Ammon's horn (tissue), 1 donor: ENCODE results near the gene FLNB.

ENCODE experiments used
- DNase-seq: peaks from one replicate; pipeline ENCODE4 v3.0.0-alpha.2; 2016; ENCODE audit warnings: low spot score

Gene FLNB

DNA sequence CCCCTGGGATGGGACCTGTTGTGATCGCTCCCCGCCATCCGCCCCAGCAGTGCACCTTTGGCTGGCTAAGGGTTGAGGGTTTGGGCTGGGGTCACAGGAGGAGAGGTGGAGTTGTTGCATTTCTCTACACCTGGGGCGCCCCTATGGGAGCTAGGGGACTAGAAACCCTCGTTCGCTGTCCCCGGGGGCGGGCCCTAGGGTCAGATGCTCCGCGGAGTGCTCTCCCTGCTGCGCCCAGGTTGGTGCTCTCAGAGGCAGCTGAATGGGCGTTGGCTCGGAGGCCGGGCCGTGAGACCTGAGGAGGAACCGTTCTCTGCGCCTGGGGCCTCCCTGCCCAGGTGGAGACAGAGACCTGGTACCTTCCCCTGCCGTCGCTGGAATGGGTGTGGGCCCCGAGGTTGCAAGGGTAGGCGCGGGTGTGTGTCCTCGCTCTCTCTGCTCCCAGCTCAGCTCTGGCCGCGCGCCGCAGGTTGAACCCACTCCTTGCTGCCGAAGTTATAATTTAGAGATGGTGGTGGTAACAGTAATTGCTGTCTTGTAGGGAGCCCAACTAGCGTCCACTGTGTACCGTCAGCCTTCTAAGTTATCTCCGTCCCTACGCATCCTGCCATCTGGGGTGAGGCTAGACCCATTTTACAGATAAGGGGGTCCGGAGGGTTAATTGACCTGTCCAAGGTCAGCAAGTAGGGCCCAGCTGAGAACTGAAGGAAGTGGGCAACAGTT is 965 bp downstream of the FLNB start:
- no peak for DNase-seq

DNA sequence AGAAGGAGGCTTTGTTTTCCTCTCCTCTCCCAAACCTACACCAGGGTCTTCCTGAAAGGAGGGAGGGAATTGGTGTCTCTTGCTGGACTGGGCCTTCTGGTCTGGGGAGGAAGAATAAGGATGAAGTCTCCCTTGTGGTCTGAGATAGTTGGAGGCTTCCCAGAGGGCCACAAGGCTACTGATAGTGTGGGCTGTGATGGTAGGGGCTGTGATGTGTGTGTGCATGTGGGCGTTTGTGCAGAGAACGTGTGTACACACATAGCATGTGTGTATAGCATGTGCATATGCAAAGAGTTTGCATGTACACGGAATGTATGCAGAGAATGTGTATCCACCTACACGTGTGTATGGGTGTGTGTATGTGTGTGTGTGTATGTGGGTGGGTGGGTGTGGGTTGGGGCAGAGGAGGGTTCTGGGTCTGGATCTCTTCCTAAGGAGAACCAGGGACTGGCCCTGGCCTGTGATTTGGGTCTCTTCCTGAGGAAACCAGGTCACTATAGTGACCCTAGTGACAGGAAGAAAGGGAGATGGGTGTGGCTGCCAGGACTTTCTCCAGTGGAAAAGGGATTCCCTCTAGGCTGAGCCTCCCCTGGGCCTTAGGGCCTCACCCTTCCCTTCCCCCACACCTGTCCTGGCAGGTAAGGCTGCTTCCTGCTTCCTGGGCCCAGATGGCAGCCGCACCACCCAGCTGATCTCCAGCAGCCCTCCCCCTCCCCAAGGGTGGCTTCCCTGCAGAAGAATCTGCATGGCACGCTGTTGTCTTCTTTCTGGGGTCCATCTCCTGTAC is 1.7 kb downstream of the FLNB start:
- DNase-seq: no peak

DNA sequence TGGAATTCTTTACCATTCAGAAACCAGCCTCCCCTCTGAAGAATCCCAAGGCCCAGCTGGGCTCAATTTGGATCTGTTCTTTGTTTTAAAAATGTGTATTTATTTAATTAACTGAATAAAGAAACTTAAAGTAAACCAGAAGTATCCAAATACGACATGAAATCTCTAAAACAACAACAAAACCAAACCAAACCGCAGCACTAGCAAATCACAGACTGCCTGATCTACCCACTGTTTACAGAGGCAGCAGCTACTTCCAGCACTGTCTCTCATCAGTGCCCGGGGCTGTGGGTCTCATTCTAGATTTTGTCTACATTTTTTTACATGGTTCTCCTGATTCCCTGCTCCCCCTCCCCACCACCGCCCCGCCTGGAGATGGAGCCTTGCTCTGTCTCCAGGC is 2.3 kb downstream of the FLNB start:
- no peak for DNase-seq

DNA sequence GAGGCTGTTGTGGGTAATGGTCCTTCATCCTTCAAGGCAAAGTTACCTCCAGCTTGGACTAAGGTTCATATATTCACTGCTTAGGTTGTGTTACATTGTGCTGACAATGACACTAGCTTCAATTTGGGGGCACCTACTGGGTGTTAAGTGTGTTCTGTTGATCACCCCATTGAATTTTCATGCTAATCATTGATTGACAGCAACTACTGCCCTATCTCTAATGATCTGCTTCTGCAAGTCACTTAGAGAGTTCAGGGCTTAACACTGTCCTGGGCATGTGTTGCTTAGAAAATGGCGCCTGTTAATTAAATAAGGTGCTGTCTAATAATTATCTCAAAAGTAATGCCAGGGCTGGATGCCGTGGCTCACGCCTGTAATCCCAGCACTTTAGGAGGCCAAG is 3.4 kb downstream of the FLNB start:
- DNase-seq: no peak

DNA sequence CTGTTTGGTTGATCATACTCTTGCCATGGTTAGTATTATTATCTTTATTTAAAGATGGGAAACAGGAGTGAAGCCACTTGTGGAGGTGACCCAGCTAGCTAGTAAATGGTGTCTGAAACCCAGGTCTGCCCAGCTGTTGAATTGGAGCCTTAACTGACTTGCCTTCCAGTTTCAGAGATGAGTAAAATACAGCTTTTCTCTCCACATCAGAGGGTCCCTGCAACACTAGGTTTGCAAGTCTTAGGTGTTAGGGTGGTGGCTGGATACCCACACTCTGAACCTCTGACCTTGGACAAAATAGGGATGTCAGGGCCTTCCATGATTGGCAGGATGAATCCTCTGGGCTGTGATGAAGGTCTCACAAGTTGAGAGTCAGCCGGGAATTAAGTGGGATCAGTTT is 4.1 kb downstream of the FLNB start:
- DNase-seq: no peak

DNA sequence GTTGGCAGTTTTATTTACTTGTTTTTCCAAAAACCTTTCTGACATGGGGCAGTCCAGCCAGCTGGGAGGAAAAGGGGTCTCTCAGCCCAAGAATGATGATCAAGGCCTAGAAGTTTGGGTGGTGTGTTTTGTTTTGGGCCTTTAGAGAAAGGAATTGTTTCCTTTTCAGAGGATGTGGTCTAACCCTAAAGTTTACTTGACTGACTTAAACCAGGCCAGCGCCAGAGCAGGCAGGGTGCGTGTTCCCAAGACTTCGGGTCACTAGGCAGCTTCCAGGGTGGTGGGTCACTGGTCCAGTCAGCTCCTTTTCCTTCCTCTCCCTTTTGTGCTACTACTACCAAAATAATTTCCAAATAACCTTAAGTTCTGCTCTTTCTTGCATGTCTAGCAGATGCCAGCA is 4.9 kb downstream of the FLNB start:
- DNase-seq: no peak

DNA sequence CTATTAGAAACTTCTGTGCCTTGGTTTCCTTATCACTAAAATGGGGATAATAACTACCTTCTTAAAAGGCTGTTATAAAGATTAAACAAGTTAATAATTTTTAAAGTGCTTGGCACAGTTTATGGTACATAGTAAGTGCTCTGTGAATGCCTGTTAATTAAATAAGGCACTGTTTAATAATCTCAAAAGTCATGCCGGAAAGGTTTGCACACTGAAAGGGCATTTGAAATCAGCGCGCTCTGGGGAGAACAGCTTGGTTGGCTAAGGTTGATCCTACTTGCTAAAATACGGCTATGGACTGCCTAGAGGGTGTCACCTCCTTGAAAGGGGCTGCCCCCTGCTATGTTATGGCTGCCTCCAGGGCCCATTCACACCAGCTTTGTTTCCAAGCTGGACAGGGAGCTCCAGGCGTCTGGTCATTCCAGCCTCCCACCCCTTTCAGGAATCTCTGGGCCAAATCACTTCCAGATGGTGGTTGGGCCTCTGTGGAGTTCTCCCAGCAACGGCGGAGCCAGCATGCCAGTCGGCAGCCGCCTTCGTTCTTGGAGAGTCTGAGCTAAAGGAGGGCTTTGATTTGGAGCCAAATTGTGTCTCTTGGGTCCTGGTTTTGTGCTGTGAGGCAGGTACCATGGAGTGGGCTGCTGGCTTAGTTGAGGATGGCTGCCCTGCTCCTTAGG is 5.9 kb downstream of the FLNB start:
- DNase-seq: peak; percentile 41

DNA sequence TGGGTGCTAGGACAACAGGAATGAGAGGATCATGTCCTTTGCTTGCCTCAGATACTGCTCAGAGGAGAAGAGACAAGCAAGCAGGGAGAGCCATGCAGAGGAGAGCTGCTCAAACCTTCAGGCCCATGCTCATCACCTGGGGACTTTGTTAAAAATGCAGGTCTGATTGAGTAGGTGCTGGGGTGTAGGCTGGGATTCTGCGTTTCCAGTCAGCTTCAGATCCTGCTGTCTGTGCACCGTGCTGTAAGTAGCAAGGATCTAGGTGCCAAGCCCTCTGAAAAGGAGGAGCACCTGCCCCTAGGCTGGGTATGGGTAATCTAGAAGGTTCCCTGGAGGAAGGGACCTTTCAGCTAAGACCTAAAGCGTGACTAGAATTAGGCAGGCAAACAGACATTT is 7.3 kb downstream of the FLNB start:
- DNase-seq: no peak

DNA sequence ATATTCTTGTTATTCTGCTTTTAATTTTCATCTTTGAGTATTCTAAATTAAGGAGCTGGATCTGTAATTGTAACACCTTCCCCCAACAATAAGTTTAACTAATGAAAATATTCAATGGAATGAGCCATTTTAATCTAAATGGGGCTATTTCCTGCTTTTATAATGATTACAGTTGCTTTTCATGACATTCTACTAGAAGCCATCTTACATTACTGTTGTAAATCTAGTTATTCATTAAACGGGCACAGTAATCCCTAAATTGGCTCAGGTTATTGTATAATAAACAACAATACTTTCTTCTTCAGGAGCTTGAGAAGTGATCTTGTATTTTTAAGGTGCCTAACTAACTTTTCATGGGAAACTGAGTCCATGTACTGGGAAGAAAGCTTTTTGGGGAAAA is 8.5 kb downstream of the FLNB start:
- no peak for DNase-seq

DNA sequence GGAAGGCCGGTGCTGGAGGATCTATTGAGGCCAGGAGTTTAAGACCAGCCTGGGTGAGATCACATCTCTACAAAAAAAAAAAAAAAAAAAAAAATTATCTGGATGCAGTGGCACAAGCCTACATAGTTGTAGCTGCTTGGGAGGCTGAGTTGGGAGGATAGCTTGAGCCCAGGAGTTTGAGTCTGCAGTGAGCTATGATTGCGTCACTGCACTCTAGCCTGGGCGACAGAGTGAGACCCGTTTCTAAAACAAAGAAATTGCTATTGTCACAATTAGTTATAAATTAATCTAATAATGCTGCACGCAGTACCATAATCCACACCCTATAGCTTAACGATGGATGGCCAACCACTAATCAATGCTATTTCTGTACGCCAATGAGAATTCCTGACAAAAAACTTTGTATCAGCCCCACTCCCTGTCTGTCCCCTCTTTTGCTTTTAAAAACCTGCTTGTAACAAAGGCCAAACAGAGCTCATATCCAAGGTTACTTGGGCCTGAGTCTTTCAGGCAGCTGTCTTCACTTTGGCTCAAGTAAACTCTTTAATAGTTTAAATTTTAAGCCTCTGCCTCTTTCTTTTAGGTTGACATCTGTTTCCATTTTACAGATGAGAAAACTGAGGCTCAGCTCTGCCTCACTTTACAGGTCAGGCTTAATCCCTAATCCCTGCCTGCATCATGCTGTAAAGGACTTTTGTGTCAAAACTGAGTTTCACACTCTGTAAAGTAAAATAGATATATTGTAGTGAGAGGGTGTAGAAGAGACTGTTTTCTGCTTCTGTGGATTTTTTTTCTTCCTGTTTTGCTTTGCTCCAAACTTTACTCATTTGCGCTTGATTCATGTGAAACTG is 10.9 kb downstream of the FLNB start:
- DNase-seq: no peak

DNA sequence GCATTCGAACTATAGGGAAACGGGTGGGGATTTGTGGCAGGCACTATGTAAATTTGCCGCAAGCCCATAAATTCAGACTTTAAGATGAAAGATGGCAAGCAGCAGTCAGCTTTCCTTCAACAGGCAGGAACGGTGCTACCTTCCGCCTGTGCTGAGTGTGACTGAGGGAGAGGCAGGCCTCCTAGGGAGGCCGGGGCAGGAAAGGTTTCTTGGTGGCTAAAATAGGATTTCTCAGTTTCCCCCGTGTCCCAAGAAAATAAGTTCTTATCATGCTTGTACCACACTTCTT is 12.5 kb downstream of the FLNB start:
- DNase-seq: no peak

DNA sequence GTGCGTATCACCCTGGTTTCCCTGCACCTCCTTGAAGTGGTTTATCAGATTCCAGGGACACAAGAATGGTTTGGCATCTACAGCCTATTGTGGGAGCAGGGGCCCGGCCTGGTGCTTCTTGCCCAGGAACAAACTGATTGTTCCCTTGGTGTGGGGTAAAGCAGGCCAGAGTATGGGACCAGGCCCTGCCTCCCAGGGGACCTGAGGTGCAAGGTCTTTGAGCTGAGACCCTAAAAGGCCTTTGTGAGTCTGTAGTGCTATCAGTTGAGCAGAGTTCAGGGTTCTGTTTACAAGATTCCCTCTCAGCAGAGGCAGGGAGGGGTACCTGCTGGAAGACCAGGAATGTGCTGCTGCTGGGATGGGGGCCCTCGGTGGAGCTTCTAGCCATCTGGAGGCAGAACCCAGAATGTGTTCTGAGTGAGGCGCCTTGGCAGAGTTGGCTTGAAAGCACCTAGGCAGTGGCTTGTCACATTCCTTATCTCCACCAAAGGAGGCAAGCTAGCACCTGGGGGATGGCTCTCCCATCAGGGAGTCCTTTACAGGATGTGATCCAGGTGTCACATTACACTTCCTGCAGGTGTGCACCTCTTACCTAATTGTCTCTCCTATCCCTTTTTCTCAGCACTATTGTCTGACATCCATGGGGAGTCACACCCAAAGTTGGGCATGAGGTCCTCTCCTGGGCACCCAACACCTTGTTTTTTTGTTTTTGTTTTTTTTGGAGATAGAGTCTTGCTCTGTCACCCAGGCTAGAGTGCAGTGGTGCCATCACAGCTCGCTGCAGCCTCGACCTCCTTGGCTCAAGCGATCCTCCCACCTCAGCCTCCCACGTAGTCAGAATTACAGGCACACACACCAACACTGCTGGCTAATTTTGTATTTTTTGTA is 13.1 kb downstream of the FLNB start:
- no peak for DNase-seq

DNA sequence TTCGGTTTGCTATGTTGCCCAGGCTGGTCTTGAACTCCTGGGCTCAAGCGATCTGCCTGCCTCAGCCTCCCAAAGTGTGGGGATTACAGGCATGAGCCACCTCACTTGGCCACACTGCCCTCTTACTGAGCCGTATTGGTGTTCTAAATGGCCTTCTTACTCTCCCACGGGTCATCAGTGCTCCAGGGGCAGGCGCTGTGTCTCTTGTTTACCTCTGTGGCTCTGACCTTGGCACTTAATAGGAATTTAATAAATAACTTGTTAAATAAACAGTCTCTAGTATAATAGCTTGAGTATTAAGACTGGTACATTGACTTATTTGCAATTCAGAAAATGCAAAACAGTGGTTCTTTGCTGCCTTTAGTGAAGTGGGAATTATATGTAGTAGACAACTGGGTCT is 13.7 kb downstream of the FLNB start:
- no peak for DNase-seq

DNA sequence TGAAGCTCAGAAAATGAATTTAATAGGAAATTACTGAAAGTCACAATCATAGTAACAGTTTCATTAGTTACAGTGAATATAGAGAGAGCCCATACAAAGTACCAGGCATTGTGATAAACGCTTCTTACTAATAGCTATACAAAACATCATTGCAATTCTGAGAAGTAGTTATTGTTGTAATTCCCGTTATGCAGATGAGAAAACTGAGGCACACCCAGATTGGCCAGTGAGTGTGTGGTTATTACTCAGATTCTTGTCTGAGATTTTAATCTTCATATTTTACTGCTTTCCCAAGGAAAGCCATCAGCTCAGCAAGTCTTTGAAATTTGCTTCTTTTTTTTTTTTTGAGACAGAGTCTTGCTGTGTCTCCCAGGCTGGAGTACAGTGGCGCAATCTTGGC is 14.3 kb downstream of the FLNB start:
- no peak for DNase-seq

DNA sequence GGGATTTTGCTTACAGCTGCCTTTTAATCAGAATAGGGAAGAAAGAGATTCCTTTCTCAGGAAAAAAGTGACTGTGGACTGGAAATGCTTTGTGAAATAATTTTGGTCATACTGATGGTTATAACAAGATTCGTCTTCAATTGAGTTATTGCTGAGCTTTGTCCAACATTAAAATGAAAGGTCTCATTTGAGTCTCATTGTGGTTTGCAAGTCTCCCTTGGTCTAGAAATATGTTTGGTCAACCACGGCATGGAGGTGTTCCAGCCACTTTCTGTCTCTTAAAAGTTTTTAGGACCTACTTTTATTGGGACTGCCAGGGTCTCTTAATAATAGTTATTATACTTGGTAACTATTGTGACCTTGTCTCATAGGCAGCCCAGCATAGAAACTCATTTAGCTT is 15.3 kb downstream of the FLNB start:
- DNase-seq: no peak

DNA sequence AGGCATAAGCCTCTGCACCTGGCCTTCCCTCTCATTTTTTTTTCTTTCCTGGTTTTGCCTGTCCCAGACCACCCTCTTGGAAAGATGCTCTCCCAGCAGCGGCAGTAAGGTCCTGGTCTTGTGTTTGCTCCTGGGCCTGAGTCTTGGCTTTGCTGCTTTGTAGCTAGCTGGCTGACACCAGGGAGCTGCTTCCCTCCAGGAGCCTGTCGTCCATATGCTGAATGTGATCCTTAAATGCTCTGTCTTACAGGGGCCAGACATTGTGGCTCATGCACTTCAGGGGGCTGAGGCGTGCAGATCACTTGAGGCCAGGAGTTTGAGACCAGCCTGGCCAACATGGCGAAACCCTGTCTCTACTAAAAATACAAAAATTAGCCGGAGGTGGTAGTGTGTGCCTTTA is 17.2 kb downstream of the FLNB start:
- no peak for DNase-seq

DNA sequence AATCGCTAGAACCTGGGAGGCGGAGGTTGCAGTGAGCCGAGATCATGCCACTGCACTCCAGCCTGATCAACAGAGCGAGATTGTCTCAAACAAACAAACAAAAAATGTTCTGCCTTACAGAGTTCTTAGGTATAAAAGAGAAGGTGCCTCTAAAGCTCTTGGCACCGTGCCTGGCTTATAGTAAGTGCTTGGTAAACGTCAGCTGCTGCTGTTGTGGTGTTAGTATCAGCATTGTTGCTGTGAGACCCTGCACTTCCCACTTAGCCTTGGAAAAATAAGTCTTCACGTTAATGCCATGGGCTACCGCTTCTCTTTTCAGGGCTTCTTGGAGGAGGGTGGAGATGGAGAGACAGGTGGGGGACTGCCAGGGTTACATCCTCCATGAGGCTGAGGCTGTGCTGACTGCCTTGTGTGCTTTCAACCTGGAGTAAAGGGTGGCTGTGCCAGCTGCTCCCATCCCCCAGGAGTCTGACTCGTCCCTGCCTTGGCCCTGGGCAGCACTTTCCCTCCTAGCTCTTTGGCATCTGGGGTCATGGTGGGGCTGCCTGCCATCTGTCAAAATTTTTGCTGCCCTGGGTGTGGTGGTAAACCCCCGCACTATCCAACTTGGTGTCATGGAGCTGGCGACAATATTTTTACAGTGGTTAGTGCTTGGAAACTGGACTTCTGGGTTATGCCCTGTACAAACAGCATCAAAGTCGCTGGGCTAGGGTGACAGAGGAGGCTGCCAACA is 17.8 kb downstream of the FLNB start:
- DNase-seq: no peak

DNA sequence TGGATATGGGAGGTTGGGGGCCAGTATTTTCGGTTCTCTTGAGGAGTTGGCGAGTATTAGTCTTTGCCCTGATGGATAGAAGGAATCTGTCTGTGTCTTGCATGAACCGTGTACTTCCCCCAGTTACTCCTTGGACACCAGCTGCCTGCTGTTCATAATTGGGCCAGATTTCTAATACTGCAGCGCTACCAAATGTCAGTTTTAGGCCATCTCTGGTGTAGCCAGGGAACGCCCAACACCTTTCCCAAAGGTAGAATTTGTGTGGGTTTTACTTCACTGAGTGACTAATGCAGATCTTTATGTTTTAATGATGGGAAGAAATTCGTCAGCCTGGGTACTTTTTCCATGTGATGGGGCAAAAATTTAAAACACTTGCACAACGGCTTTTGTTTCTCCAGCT is 18.4 kb downstream of the FLNB start:
- DNase-seq: no peak

DNA sequence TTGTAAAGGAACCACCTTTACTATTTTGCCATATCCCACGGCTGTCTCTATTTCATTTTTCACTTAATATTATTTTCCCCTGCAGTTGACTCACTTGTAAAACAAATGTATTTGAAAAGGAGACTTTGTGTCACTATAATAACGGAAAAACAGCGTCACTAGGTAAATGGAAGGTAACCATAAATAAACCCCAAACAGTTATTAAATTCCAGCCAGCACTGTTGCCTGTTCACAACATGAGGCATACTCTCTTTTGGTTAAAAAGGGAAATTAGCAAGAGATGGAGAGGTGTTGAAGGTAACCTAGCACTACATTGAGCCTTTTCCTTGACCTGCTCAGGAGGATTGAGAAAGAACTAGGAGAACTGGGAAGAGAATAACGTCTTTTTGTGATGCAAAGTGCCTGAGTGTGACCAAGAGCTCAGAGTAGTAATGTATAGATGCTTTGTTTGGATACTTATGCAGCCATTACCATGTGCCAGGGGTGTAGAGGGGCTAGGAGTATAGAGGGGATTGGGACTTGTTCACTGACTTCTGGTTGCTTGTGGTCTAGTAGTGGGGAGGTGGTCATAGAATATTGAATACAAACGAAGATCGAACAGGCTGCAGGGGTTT is 19.6 kb downstream of the FLNB start:
- no peak for DNase-seq

DNA sequence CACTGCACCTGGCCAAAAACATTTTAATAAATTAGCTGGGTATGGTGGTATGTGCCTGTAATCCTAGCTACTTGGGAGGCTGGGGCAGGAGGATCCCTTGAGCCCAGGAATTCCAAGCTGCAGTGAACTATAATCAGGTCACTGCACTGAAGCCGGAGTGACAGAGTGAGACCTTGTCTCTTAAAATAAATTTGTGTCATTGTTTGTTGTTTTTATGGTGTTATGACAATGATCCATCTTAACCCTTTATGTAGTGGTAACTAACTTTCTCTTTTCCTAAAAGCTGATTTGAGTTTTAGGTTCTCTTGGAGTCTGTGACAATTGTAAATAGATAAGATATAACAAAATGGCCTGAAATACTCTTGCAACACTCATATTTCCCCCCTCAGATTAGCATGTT is 20.7 kb downstream of the FLNB start:
- no peak for DNase-seq
